HCEC 1CT (cell line): ENCODE measurements around the gene GASK1B.

Experiments
- DNase-seq: peaks from one replicate; pipeline ENCODE4 v3.0.0-alpha.2; 2017

Gene GASK1B

DNA sequence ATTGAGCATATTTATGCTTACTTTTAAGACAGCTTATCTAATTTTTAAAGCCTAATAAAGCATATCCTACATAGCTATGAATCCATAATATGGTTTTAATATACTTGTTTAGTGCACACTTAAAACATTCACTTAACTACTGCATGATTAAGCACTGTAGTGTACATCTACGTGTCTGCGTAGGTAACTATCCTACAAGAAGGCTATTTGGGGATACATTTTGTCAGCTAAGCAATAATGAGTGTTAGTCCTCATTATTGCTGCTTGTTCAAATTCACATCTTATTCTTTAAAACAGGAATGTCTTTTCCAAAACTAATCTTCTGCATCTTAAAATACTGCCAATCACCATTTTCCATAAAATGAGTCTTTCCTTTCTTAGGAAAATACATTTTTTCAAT lies 38.6 kb downstream of the GASK1B start:
- DNase-seq, result no peak

- DNase-seq, result no peak
Observed at GRCh38 chr4:158133551-158133950, 39.3 kb downstream of the GASK1B start.

- DNase-seq, result no peak
Observed at GRCh38 chr4:158131027-158131426, 41.8 kb downstream of the GASK1B start.

- no peak for DNase-seq
Observed at GRCh38 chr4:158130204-158130603, 42.6 kb downstream of the GASK1B start.

GRCh38 chr4:158129694-158130093 lies 43.1 kb downstream of the GASK1B start:
- no peak for DNase-seq

- DNase-seq, result no peak
Observed at GRCh38 chr4:158128540-158128939, 44.3 kb downstream of the GASK1B start.

GRCh38 chr4:158125310-158125709 lies 47.5 kb downstream of the GASK1B start:
- DNase-seq, result no peak
